Pancreas (tissue), 10 donors: Measurements from ENCODE around the gene NUMA1. TPM values are rescaled to one million over a fixed set of nuclear protein-coding genes. Genes with fewer than 3 reads are reported as not detected.

Experiments used
- ATAC-seq, 4 donors: fragments of 200-7000 bp; cut with Tn5 transposase; one replicate each; pipeline versions ENCODE4 v1.8.0 to v1.9.1; 2020; ENCODE audit warnings: mild to moderate bottlenecking in 4 of 4, moderate library complexity in 4 of 4
- DNase-seq, 6 donors: peaks; one replicate each; pipeline ENCODE4 v3.0.0-alpha.2; 2020
- FAIRE-seq: peaks from 2 replicates; lab custom pipeline; 2012; peaks lifted over from hg19 to GRCh38; lab: Jason Lieb, UNC
- H3K27ac ChIP-seq, 4 donors: fragments of 200-600 bp; sonication (generic); 1 replicate in 3 of 4; 2 replicates in 1 of 4; pipeline versions ENCODE4 v1.5.0 to v1.8.0; 2020
- H3K27me3 ChIP-seq, 4 donors: fragments of 200-600 bp; one replicate each; pipeline ENCODE4 v1.8.0; 2021
- H3K36me3 ChIP-seq, 3 donors: fragments of 200-600 bp; sonication (generic) in 1 of 3; one replicate each; pipeline versions ENCODE4 v1.5.0 to v1.8.0; 2020 to 2021
- H3K4me1 ChIP-seq, 3 donors: fragments of 200-600 bp; one replicate each; pipeline ENCODE4 v1.8.0; 2021
- H3K4me3 ChIP-seq, 4 donors: fragments of 200-600 bp; sonication (generic) in 2 of 4; one replicate each; pipeline versions ENCODE4 v1.5.0 to v1.8.0; 2020 to 2021
- H3K9me3 ChIP-seq, 4 donors: fragments of 200-600 bp; one replicate each; pipeline ENCODE4 v1.8.0; 2021
- CTCF ChIP-seq, 4 donors: fragments of 200-600 bp; sonication (generic) in 3 of 4; IDR thresholded peaks; one replicate each; pipeline versions ENCODE4 v1.5.0 to v1.8.0; 2021; ENCODE audit warnings: antibody characterized with exemption in 4 of 4
- WGBS, 2 donors: extraction: QIAGEN DNeasy Blood & Tissue Kit; methylation state at CpG; one replicate each; pipeline ENCODE4 v1.1.7; 2013; 5-methylcytosine and 5-hydroxymethylcytosine counted together
- intact Hi-C, 3 donors: fragments of 100-400 bp; cut with DNase I; formaldehyde crosslinking; loops; one replicate each; pipeline versions ENCODE4 v1.11.1 to v1.14.2; 2022
- polyA plus RNA-seq, 2 donors: library from polyadenylated mRNA; stranded (reverse); fragments of 200-250 nt; gene quantifications; one replicate each; pipeline ENCODE4 v1.2.3, GENCODE V29; 2013
- total RNA-seq, 6 donors: library from RNA; stranded (reverse); fragmentation: NEBNext Ultra II Directional in 4 of 6; extraction: Animal tissue kit (Norgen Biotek cat#: 25700) in 4 of 6; gene quantifications; one replicate each; pipeline versions ENCODE4 v1.2.1 to v1.2.4, GENCODE V29; 2021 to 2023
- donor health status: healthy with polysubstance abuse.
- donor health status: DM: no; HTN: no; CAD: no; lungs with moderate emphysema.
- donor health status: DM: no; HTN: no; CAD: no.
- donor health status: control.
- donor health status: control.
- donor health status: Bipolar disorder and iron deficiency.
- donor health status: DM: yes; HTN: yes; CAD: no.
- donor health status: DM: no; HTN: no; CAD: no.
- donor health status: DM: no; HTN: no; CAD: no.
- donor health status: DM: yes; HTN: yes; CAD: no.

Gene NUMA1
- total and polyA plus RNA-seq, 8 donors = 68.8 to 216 (median 99.4) TPM

GRCh38 chr11:72023335-72023734, 57.0 kb downstream of the NUMA1 start:
- no peak overlapping the region for H3K4me3 ChIP-seq
- H3K27ac ChIP-seq = no peak overlapping the region
- DNase-seq (no peak), FAIRE-seq (no peak), ATAC-seq (no peak)
- H3K4me1 ChIP-seq = peaks cover 0 to 8% (median 5%) of the 10 kb centered on the region in 3 donors
- TF ChIP-seq CTCF (IDR thresholded peaks at IDR 0.05) = no peak
- 80 to 81% methylated on average over 4 of the region's 4 CpGs for WGBS, 2 donors
- intact Hi-C loops = loop anchor here in 1 of 3 donors (10.0 kb wide), 1 partner anchor 61 kb away; the partner anchor contains the start of genes LRRC51 and NUMA1
- H3K9me3 ChIP-seq = no peaks in the 10 kb centered on the region
- no peaks in the 10 kb centered on the region for H3K27me3 ChIP-seq
- H3K36me3 ChIP-seq = peaks cover 4 to 72% (median 54%) of the 10 kb centered on the region in 3 donors

DNA sequence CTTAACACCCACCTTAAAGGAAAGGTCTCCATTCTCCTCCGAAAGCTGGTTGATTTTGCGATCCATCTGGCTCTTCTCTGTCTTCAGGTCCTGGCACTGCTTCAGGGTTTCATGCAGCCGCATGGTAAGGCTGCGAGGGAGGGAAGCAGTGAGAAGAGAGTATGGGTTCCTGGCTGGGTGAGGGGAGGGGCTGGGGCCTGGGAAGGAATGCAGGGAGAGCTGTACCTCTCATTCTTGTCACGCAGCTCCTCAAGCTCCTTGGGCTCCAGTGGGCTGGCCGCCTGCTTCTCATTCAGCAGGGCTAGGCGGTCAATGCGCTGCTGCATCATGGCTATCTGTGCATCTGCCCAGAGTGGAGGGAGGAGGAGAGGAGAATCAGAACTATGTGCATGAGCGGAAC, 62.2 kb downstream of the NUMA1 start:
- no peak for TF ChIP-seq CTCF (IDR thresholded peaks at IDR 0.05)
- Histone ChIP-seq H3K36me3 (peaks cover 14 to 100% (median 87%) of the 10 kb centered on the region in 3 donors), H3K27me3 (no peaks in the 10 kb centered on the region), H3K4me3 (no peak overlapping the region), H3K4me1 (peaks cover 5 to 7% (median 5%) of the 10 kb centered on the region in 3 donors), H3K27ac (no peak overlapping the region), H3K9me3 (no peaks in the 10 kb centered on the region)
- DNase-seq = no peak
- FAIRE-seq = no peak
- WGBS, 2 donors = 95% methylated on average over 9 of the region's 9 CpGs
- ATAC-seq = no peak
- intact Hi-C loops = no loop called here

- DNase-seq = no peak
- Histone ChIP-seq H3K4me1 (peaks cover 6 to 10% (median 9%) of the 10 kb centered on the region in 3 donors), H3K9me3 (no peaks in the 10 kb centered on the region), H3K4me3 (no peak overlapping the region), H3K27me3 (no peaks in the 10 kb centered on the region), H3K27ac (no peak overlapping the region), H3K36me3 (peaks cover 10 to 98% (median 82%) of the 10 kb centered on the region in 3 donors)
- no peak for TF ChIP-seq CTCF (IDR thresholded peaks at IDR 0.05)
- no peak for FAIRE-seq
- intact Hi-C loops = no loop called here
- 93 to 94% methylated on average over 10 of the region's 10 CpGs for WGBS, 2 donors
- ATAC-seq = no peak
Observed at GRCh38 chr11:72015511-72016061, 64.8 kb downstream of the NUMA1 start.

GRCh38 chr11:72014761-72015320, 65.5 kb downstream of the NUMA1 start:
- DNase-seq = no peak
- 90 to 93% methylated on average over 16 of the region's 16 CpGs for WGBS, 2 donors
- peaks cover 10 to 98% (median 81%) of the 10 kb centered on the region in 3 donors for H3K36me3 ChIP-seq
- no peak for ATAC-seq
- intact Hi-C loops = no loop called here
- no peak for TF ChIP-seq CTCF (IDR thresholded peaks at IDR 0.05)
- H3K27ac ChIP-seq = no peak overlapping the region
- no peaks in the 10 kb centered on the region for H3K9me3 ChIP-seq
- H3K4me3 ChIP-seq = no peak overlapping the region
- peaks cover 6 to 10% (median 9%) of the 10 kb centered on the region in 3 donors for H3K4me1 ChIP-seq
- no peaks in the 10 kb centered on the region for H3K27me3 ChIP-seq
- no peak for FAIRE-seq
